HG03097 (cell line): ENCODE results near the gene ADARB1.

Experiments used
- ATAC-seq: cut with Tn5 transposase; IDR thresholded peaks from one replicate; pipeline ENCODE4 v1.9.1; 2021; ENCODE audit not compliant: unreplicated experiment, low FRiP score

Gene ADARB1

GRCh38 chr21:45162809-45163208, 88.4 kb downstream of the ADARB1 start:
- no peak for ATAC-seq

DNA sequence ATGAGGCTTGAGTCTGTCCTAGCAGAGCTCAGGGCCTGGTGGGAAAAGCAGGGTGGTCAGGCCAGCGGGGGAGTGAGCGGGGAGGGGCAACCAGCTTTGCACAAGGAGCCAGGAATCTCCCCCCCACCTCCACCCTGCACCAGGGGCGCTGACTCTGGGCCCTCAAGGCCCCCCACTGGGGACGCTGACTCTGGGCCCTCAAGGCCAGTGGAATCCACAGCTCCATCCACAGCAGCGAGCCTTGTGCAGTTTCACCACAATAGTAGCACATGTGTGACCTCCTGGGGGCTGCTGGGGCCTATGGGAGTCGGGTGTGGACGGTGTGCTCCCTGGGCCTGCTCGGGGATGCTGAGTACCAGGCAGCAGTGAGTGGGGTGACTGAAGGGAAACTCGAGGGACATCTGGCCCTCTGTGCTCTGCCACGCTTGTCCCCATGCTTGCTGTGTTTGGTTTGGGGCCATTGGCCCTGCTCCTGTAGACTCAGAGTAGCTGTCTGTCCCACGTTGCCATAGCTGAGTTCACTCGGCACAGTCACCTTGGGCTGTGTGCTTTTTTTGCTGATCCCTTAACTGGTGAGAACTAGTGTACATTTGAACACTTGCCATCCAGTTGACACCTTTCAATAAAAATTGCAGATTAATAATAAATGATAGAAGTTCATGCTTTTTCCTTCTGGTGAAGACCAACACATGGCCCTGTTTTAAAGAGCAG, 89.2 kb downstream of the ADARB1 start:
- no peak for ATAC-seq

DNA sequence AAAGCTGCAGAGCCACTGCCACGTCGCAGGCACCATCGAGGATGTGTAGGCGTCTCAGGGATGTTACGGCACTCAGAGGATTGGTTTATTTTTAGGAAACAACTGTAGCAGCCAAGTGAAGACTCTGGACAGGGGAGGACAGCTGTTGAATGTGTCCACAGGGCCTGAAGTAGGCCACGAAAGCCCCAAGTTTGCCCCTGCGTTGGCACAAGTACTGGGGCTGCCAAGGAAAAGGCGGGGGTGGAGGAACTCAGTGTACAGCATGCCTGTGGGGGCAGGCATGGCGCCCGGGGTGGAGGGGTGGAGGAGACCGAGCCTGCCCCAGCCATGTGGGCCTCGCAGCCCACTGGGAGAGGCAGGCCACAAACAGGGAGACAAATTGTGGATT, 89.7 kb downstream of the ADARB1 start:
- no peak for ATAC-seq

DNA sequence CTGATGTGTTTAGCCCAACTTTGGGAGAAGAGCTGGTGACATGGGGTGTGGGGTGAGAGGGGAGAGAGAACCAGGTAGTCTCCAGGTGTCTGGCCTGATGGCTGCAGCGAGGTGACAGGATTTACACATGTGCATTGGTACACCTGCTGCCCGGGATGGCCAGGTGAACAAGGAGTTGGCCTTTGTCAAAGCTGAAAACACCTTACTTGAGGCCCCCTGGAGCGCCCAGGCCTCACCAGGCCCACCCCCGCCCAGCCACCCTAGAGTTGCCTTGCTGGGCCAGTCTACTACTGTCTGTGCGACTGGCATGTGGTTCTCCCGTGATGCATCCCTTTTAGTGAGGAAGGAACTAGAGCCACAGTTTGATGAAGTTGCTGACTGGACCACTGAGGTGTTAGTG, 90.5 kb downstream of the ADARB1 start:
- ATAC-seq, result no peak

DNA sequence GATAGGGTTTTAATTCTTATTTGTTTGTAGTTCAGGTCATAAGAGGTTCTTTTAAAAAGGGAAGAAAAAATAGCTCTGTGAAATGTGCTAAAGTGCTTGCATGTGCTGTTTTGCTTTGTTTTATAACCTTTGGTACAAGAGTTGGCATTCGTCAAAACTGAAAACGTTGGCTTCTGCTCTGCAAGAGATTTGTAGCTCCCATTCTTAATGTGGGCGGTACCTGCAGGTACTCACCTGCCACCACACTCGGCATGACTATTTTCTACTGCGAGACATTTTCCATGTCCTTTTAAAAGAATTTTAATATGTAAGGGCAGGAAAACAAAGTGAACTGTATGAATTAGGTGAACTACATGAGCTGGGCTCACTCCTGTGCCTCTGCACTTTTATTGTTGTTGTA, 92.6 kb downstream of the ADARB1 start:
- ATAC-seq, result no peak

- ATAC-seq, result no peak
Observed at GRCh38 chr21:45167796-45168222, 93.4 kb downstream of the ADARB1 start.

GRCh38 chr21:45168522-45168921, 94.1 kb downstream of the ADARB1 start:
- ATAC-seq, result no peak

- ATAC-seq, result no peak
Observed at GRCh38 chr21:45169001-45169400, 94.6 kb downstream of the ADARB1 start.

DNA sequence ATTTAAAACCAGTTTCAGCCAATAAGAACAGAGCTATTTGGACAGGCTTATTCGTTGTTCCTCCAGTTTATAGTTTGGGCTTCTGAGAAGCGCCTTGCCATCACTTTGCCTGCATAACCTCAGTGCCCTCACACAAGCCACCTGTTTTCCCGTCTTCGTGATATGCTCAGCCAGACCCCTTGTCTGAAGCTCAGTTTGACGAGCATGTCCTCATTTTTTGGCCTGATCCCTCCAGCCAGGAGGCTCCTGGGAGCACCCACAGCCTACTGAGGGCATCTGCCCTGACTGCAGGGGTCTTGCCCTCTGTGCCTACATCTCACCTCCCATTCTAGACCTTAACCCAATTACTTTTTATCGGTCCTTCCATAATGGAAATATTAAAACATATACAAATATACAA, 95.3 kb downstream of the ADARB1 start:
- no peak for ATAC-seq

DNA sequence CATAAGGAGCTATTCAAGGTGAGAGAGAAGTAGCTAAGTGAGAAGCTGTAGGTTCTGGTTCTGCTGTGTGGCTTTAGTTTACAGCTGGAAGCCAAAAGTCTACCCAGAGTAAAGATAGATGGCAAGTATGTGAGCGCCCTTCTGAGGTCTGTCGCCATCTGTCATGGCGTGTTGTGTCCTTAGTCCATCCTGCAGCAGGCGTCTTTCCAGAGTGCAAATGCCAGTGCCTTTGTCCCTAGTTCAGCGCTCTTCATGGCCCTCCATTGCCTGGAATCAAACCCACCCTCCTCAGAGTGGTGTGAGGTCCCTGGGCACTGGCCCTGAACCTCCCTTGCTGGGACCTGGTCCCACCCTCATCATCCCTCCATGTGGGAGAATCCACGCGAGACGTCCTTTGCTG, 96.6 kb downstream of the ADARB1 start:
- no peak for ATAC-seq

DNA sequence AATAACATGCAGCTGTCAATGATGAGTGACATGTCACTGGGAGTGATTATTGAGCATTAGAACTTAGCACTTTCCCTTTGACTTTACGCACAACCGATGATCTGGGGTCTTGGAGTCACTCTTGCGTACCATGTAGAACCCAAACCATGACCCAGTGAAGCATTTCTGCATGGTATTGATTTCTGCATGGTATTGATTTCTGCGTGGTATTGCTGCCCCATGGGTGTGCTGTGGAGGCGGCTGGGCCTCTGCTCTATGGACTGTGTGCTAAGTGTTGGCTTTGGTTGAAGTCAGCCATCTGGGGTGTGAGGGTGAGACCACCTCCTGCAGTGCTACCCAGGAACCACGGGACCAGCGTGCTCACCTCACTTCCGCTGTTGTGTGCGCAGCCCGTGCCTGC, 98.0 kb downstream of the ADARB1 start:
- no peak for ATAC-seq

DNA sequence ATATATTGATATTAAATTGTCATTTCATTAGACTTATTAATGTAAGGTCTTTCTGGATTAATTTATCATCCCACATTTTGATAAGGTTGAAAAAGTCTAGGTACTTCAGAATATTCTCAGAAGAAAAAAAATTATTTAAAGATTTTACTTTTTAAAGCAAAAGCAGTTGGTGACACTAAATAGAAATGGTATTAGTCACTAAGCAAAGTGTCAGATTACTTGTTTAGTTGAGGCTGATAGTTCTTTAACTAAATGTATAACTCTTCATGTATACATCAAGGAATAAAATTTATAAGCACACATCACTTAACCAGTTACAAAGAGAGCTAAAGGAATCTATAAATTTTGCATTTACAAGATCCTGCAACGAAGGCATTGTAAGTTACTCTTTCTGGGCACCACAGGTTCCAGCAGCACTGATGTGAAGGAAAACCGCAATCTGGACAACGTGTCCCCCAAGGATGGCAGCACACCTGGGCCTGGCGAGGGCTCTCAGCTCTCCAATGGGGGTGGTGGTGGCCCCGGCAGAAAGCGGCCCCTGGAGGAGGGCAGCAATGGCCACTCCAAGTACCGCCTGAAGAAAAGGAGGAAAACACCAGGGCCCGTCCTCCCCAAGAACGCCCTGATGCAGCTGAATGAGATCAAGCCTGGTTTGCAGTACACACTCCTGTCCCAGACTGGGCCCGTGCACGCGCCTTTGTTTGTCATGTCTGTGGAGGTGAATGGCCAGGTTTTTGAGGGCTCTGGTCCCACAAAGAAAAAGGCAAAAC, 101.1 kb downstream of the ADARB1 start:
- ATAC-seq, result no peak

DNA sequence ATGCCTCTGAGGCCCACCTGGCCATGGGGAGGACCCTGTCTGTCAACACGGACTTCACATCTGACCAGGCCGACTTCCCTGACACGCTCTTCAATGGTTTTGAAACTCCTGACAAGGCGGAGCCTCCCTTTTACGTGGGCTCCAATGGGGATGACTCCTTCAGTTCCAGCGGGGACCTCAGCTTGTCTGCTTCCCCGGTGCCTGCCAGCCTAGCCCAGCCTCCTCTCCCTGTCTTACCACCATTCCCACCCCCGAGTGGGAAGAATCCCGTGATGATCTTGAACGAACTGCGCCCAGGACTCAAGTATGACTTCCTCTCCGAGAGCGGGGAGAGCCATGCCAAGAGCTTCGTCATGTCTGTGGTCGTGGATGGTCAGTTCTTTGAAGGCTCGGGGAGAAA, 101.8 kb downstream of the ADARB1 start:
- no peak for ATAC-seq

- no peak for ATAC-seq
Observed at GRCh38 chr21:45177039-45177438, 102.7 kb downstream of the ADARB1 start.

DNA sequence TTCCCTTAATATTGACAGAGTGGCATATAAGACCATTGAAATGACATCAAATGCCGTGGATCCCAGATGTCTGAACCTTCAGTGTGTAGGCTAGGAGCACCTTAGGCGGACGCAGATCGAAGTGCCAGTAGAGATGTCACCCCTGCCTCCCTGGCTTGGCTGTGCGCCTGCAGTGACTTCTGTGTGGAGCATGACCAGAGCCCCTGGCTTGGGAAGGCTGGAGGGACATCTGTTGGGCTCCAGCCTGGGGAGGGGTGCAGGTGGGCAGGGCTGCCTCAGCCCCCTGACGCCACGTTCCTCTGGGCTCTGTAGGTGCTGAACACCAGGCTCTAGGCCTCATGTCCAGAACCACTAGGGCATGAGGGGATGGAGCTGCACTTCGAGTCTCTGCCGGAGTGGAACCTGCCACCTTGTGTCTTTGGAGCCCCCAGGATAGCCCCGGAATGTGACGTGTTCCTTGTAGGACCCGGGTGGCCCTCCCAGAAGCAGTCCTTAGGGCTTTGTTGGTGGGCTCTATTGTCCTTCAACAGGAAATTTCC, 103.8 kb downstream of the ADARB1 start:
- ATAC-seq, result no peak

GRCh38 chr21:45178971-45179370, 104.6 kb downstream of the ADARB1 start:
- no peak for ATAC-seq

- ATAC-seq, result no peak
Observed at GRCh38 chr21:45179568-45180245, 105.3 kb downstream of the ADARB1 start.

DNA sequence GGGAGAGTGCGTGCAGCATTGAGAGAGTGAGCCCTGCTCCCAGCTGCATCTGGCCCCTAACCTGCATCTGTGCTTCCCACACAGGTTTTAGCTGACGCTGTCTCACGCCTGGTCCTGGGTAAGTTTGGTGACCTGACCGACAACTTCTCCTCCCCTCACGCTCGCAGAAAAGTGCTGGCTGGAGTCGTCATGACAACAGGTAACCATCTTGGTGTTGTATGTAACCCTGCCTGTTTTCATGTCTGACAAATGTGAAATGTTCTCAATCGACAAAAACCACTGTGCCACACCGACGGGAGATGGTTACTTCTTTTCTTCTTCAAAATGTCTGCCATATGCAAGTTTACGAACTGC, 105.8 kb downstream of the ADARB1 start:
- ATAC-seq, result no peak

- ATAC-seq, result no peak
Observed at GRCh38 chr21:45182958-45183357, 108.6 kb downstream of the ADARB1 start.

DNA sequence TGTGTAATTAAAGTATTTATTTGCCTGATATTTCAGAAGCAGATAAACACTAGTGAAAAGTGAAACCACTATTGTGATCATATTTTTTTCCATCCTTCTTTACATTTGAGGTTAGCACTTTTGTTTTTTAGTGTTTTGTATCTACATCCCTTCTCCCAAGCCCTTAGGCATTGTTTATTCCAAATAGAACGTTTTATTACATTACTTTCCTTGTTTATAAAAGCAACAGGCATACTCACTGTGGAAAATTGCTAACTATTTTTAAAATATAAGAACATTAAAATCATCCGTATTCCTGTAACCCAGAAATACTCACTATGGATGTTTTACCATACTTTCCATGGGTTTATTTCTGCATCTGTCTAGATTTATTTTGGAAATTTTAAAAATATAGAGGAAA, 109.5 kb downstream of the ADARB1 start:
- ATAC-seq, result no peak

DNA sequence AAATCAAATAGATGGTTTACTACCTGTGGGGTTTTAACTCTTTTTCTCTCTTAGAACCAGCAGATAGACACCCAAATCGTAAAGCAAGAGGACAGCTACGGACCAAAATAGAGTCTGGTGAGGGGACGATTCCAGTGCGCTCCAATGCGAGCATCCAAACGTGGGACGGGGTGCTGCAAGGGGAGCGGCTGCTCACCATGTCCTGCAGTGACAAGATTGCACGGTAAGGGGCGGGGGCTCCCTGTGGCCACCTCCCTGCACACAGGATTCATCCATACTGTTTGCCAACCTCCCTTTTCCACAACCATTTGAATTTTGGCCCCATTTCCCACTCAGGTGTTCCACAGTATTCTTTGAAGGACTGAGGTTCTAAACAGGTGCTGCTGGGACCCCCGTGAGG, 110.5 kb downstream of the ADARB1 start:
- no peak for ATAC-seq

- ATAC-seq, result no peak
Observed at GRCh38 chr21:45186709-45187108, 112.3 kb downstream of the ADARB1 start.
